Measurements from ENCODE around the gene ITGB3. TPM values are rescaled to one million over a fixed set of nuclear protein-coding genes. Genes with fewer than 3 reads are reported as not detected.

Gene ITGB3
- total RNA-seq, 4 donors from 2014 or later: 0.76 to 6.6 (median 4.6) TPM

- H3K4me3 ChIP-seq: no peak overlapping the region
- H3K4me1 ChIP-seq: peaks cover 6% of the 10 kb centered on the region
- no peaks in the 10 kb centered on the region for H3K36me3 ChIP-seq
- no peak for DNase-seq (ENCODE audit: low spot score in 2 of 2)
- H3K9me3 ChIP-seq: no peaks in the 10 kb centered on the region
- H3K27ac ChIP-seq: no peak overlapping the region
- no peaks in the 10 kb centered on the region for H3K27me3 ChIP-seq
- 80% methylated on average over 17 of the region's 21 CpGs for WGBS
- TF ChIP-seq POLR2AphosphoS5 (IDR thresholded peaks at IDR 0.05): no peak
- no peak for TF ChIP-seq CTCF (IDR thresholded peaks at IDR 0.05)
- TF ChIP-seq POLR2A (IDR thresholded peaks at IDR 0.05): no peak
- no peak for TF ChIP-seq EP300 (IDR thresholded peaks at IDR 0.05)
These were observed 33.8 kb upstream of the ITGB3 start for GRCh38 chr17:47219621-47220475.

- no peaks in the 10 kb centered on the region for H3K27me3 ChIP-seq
- no peak overlapping the region for H3K27ac ChIP-seq
- H3K4me1 ChIP-seq: peaks cover 13% of the 10 kb centered on the region
- peak in 1 of 2 donors; percentile 41 for DNase-seq (ENCODE audit: low spot score in 2 of 2)
- no peaks in the 10 kb centered on the region for H3K9me3 ChIP-seq
- no peak for TF ChIP-seq POLR2AphosphoS5 (IDR thresholded peaks at IDR 0.05)
- no peak for TF ChIP-seq POLR2A (IDR thresholded peaks at IDR 0.05)
- TF ChIP-seq CTCF (IDR thresholded peaks at IDR 0.05): no peak
- no peak for TF ChIP-seq EP300 (IDR thresholded peaks at IDR 0.05)
- H3K4me3 ChIP-seq: no peak overlapping the region
- WGBS: 60% methylated on average over 7 of the region's 7 CpGs
- H3K36me3 ChIP-seq: no peaks in the 10 kb centered on the region
These were observed 33.1 kb upstream of the ITGB3 start for GRCh38 chr17:47220531-47220999.

- 85% methylated on average over 5 of the region's 6 CpGs for WGBS
- DNase-seq (ENCODE audit: low spot score in 2 of 2): peak in 1 of 2 donors; percentile 52
- H3K27ac ChIP-seq: no peak overlapping the region
- TF ChIP-seq POLR2AphosphoS5 (IDR thresholded peaks at IDR 0.05): no peak
- TF ChIP-seq CTCF (IDR thresholded peaks at IDR 0.05): no peak
- no peak for TF ChIP-seq EP300 (IDR thresholded peaks at IDR 0.05)
- TF ChIP-seq POLR2A (IDR thresholded peaks at IDR 0.05): no peak
- no peaks in the 10 kb centered on the region for H3K36me3 ChIP-seq
- H3K9me3 ChIP-seq: no peaks in the 10 kb centered on the region
- no peak overlapping the region for H3K4me3 ChIP-seq
- peaks cover 19% of the 10 kb centered on the region for H3K4me1 ChIP-seq
- no peaks in the 10 kb centered on the region for H3K27me3 ChIP-seq
These were observed 32.5 kb upstream of the ITGB3 start for GRCh38 chr17:47221154-47221553.

GRCh38 chr17:47222047-47222446, 31.6 kb upstream of the ITGB3 start:
- no peaks in the 10 kb centered on the region for H3K9me3 ChIP-seq
- H3K4me3 ChIP-seq: no peak overlapping the region
- no peaks in the 10 kb centered on the region for H3K36me3 ChIP-seq
- 91% methylated on average over 4 of the region's 4 CpGs for WGBS
- H3K27me3 ChIP-seq: no peaks in the 10 kb centered on the region
- H3K4me1 ChIP-seq: peaks cover 20% of the 10 kb centered on the region
- TF ChIP-seq POLR2A (IDR thresholded peaks at IDR 0.05) (no peak), POLR2AphosphoS5 (IDR thresholded peaks at IDR 0.05) (no peak), EP300 (IDR thresholded peaks at IDR 0.05) (no peak), CTCF (IDR thresholded peaks at IDR 0.05) (no peak)
- H3K27ac ChIP-seq: no peak overlapping the region
- peak in 1 of 2 donors; percentile 53 for DNase-seq (ENCODE audit: low spot score in 2 of 2)

GRCh38 chr17:47223007-47223406, 30.6 kb upstream of the ITGB3 start:
- Histone ChIP-seq H3K9me3 (no peaks in the 10 kb centered on the region), H3K36me3 (no peaks in the 10 kb centered on the region), H3K27me3 (no peaks in the 10 kb centered on the region), H3K27ac (no peak overlapping the region), H3K4me1 (peaks cover 20% of the 10 kb centered on the region), H3K4me3 (no peak overlapping the region)
- DNase-seq (ENCODE audit: low spot score in 2 of 2): peak in 1 of 2 donors; percentile 16
- TF ChIP-seq CTCF (IDR thresholded peaks at IDR 0.05) (no peak), POLR2A (IDR thresholded peaks at IDR 0.05) (no peak), POLR2AphosphoS5 (IDR thresholded peaks at IDR 0.05) (no peak), EP300 (IDR thresholded peaks at IDR 0.05) (no peak)
- 91% methylated on average over 3 of the region's 3 CpGs for WGBS
